SK-N-MC (cell line): Measurements from ENCODE around the gene SLC22A4.

ENCODE experiments used
- EZH2 ChIP-seq: fragments of 200-600 bp; sonication (generic); IDR thresholded peaks from one replicate; pipeline ENCODE4 v1.6.1; 2017; ENCODE audit warnings: antibody characterized with exemption
- FOXP2 ChIP-seq: optimal IDR thresholded peaks from 2 replicates; pipeline ENCODE3; 2011; ENCODE audit warnings: mild to moderate bottlenecking, moderate library complexity; ENCODE audit not compliant: insufficient read depth; ENCODE audit errors: extremely low read length, control extremely low read depth
- POLR2AphosphoS5 ChIP-seq: IDR thresholded peaks from 2 replicates; pipeline ENCODE4 v1.6.1; 2012; ENCODE audit warnings: mild to moderate bottlenecking, low read depth, low read length, borderline replicate concordance

DNA sequence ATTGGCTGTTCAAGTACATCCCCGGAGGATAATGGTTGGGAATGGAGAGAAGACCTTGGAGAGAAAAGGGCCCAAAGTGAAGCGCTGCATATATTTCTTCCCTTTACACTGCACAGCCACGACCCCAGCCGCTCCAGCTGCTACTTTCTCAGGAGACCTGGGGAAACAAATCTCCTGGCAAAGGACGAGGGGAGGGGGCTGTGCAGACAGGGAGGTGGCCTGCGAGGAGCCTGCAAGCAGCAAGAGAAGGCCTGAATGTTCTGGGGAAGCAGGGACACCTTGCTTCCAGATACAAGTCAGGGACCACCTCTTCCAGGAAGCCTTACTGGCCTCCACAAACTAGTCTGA lies 37.4 kb upstream of the SLC22A4 start:
- TF ChIP-seq POLR2AphosphoS5 (no peak), EZH2 (no peak), FOXP2 (no peak)
